Measurements from ENCODE around the gene EFCAB8.
"Not testable (repeated sequence)": the region's sequence is repeated elsewhere in the genome, so short reads cannot be mapped to it uniquely, and the experiment has no call there.

EFCAB8 gene

GRCh38 chr20:32943490-32944052 is 84.8 kb downstream of the EFCAB8 start:
- WGBS, 2 experiments, result 88 to 95% methylated on average over 6 to 7 of the region's 7 CpGs
- Histone ChIP-seq H3K27ac (ENCODE audit: insufficient read depth, low read depth, low read length, poor library complexity, severe bottlenecking) (no peak overlapping the region), H3K36me3 (ENCODE audit: control insufficient read depth, insufficient read depth, low read length) (no peaks in the 10 kb centered on the region), H3K9me3 (ENCODE audit: control insufficient read depth, low read length) (no peaks in the 10 kb centered on the region), H3K4me3 (ENCODE audit: insufficient read depth, low read depth, low read length) (no peak overlapping the region), H3K27me3 (ENCODE audit: control insufficient read depth, insufficient read depth, low read length, poor library complexity, severe bottlenecking) (peaks cover 5% of the 10 kb centered on the region), H3K4me1 (ENCODE audit: control insufficient read depth, insufficient read depth, low read length) (no peaks in the 10 kb centered on the region)

- Histone ChIP-seq H3K4me3 (ENCODE audit: insufficient read depth, low read depth, low read length) (no peak overlapping the region), H3K4me1 (ENCODE audit: control insufficient read depth, insufficient read depth, low read length) (peaks cover 2% of the 10 kb centered on the region), H3K36me3 (ENCODE audit: control insufficient read depth, insufficient read depth, low read length) (no peaks in the 10 kb centered on the region), H3K9me3 (ENCODE audit: control insufficient read depth, low read length) (no peaks in the 10 kb centered on the region), H3K27me3 (ENCODE audit: control insufficient read depth, insufficient read depth, low read length, poor library complexity, severe bottlenecking) (peaks cover 20% of the 10 kb centered on the region), H3K27ac (ENCODE audit: insufficient read depth, low read depth, low read length, poor library complexity, severe bottlenecking) (no peak overlapping the region)
- 49 to 50% methylated on average over 4 of the region's 4 CpGs for WGBS, 2 experiments
Observed at GRCh38 chr20:32945710-32946221, 87.0 kb downstream of the EFCAB8 start.

- peaks cover 29% of the 10 kb centered on the region for H3K27me3 ChIP-seq (ENCODE audit: control insufficient read depth, insufficient read depth, low read length, poor library complexity, severe bottlenecking)
- no peaks in the 10 kb centered on the region for H3K36me3 ChIP-seq (ENCODE audit: control insufficient read depth, insufficient read depth, low read length)
- no peaks in the 10 kb centered on the region for H3K9me3 ChIP-seq (ENCODE audit: control insufficient read depth, low read length)
- H3K4me1 ChIP-seq (ENCODE audit: control insufficient read depth, insufficient read depth, low read length), result peaks cover 6% of the 10 kb centered on the region
- H3K27ac ChIP-seq (ENCODE audit: insufficient read depth, low read depth, low read length, poor library complexity, severe bottlenecking), result no peak overlapping the region
- 100% methylated on average over 1 of the region's 1 CpG; no CpG with 5 or more reads in 1 of the 2 experiments for WGBS, 2 experiments
- no peak overlapping the region for H3K4me3 ChIP-seq (ENCODE audit: insufficient read depth, low read depth, low read length)
Observed at GRCh38 chr20:32946629-32947028, 87.9 kb downstream of the EFCAB8 start.

GRCh38 chr20:32950539-32950938 is 91.8 kb downstream of the EFCAB8 start:
- not testable (repeated sequence) for H3K4me1 ChIP-seq (ENCODE audit: control insufficient read depth, insufficient read depth, low read length); H3K9me3 ChIP-seq (ENCODE audit: control insufficient read depth, low read length); H3K4me3 ChIP-seq (ENCODE audit: insufficient read depth, low read depth, low read length); H3K27ac ChIP-seq (ENCODE audit: insufficient read depth, low read depth, low read length, poor library complexity, severe bottlenecking); H3K36me3 ChIP-seq (ENCODE audit: control insufficient read depth, insufficient read depth, low read length)
- 2 to 5% methylated on average over 4 of the region's 4 CpGs for whole genome bisulfite sequencing, 2 experiments
- H3K27me3 ChIP-seq (ENCODE audit: control insufficient read depth, insufficient read depth, low read length, poor library complexity, severe bottlenecking), result peaks cover 48% of the 10 kb centered on the region

- Histone ChIP-seq H3K27ac (ENCODE audit: insufficient read depth, low read depth, low read length, poor library complexity, severe bottlenecking) (no peak overlapping the region), H3K27me3 (ENCODE audit: control insufficient read depth, insufficient read depth, low read length, poor library complexity, severe bottlenecking) (peaks cover 11% of the 10 kb centered on the region), H3K4me3 (ENCODE audit: insufficient read depth, low read depth, low read length) (no peak overlapping the region), H3K9me3 (ENCODE audit: control insufficient read depth, low read length) (peaks cover 2% of the 10 kb centered on the region), H3K4me1 (ENCODE audit: control insufficient read depth, insufficient read depth, low read length) (no peaks in the 10 kb centered on the region), H3K36me3 (ENCODE audit: control insufficient read depth, insufficient read depth, low read length) (no peaks in the 10 kb centered on the region)
- whole genome bisulfite sequencing, 2 experiments, result 90% methylated on average over 5 of the region's 5 CpGs
Observed at GRCh38 chr20:32957459-32957858, 98.7 kb downstream of the EFCAB8 start.

GRCh38 chr20:32958574-32958973 is 99.9 kb downstream of the EFCAB8 start:
- no peaks in the 10 kb centered on the region for H3K36me3 ChIP-seq (ENCODE audit: control insufficient read depth, insufficient read depth, low read length)
- no peak overlapping the region for H3K4me3 ChIP-seq (ENCODE audit: insufficient read depth, low read depth, low read length)
- H3K27me3 ChIP-seq (ENCODE audit: control insufficient read depth, insufficient read depth, low read length, poor library complexity, severe bottlenecking), result no peaks in the 10 kb centered on the region
- H3K9me3 ChIP-seq (ENCODE audit: control insufficient read depth, low read length), result peaks cover 2% of the 10 kb centered on the region
- no peak overlapping the region for H3K27ac ChIP-seq (ENCODE audit: insufficient read depth, low read depth, low read length, poor library complexity, severe bottlenecking)
- no peaks in the 10 kb centered on the region for H3K4me1 ChIP-seq (ENCODE audit: control insufficient read depth, insufficient read depth, low read length)

GRCh38 chr20:32959351-32960221 is 100.9 kb downstream of the EFCAB8 start:
- no peaks in the 10 kb centered on the region for H3K4me1 ChIP-seq (ENCODE audit: control insufficient read depth, insufficient read depth, low read length)
- H3K27ac ChIP-seq (ENCODE audit: insufficient read depth, low read depth, low read length, poor library complexity, severe bottlenecking), result no peak overlapping the region
- peaks cover 2% of the 10 kb centered on the region for H3K9me3 ChIP-seq (ENCODE audit: control insufficient read depth, low read length)
- no peaks in the 10 kb centered on the region for H3K36me3 ChIP-seq (ENCODE audit: control insufficient read depth, insufficient read depth, low read length)
- H3K4me3 ChIP-seq (ENCODE audit: insufficient read depth, low read depth, low read length), result no peak overlapping the region
- H3K27me3 ChIP-seq (ENCODE audit: control insufficient read depth, insufficient read depth, low read length, poor library complexity, severe bottlenecking), result no peaks in the 10 kb centered on the region
- 88 to 92% methylated on average over 14 of the region's 14 CpGs for WGBS, 2 experiments

GRCh38 chr20:32960222-32960518 is 101.4 kb downstream of the EFCAB8 start:
- Histone ChIP-seq H3K27ac (ENCODE audit: insufficient read depth, low read depth, low read length, poor library complexity, severe bottlenecking) (no peak overlapping the region), H3K36me3 (ENCODE audit: control insufficient read depth, insufficient read depth, low read length) (no peaks in the 10 kb centered on the region), H3K4me1 (ENCODE audit: control insufficient read depth, insufficient read depth, low read length) (no peaks in the 10 kb centered on the region), H3K9me3 (ENCODE audit: control insufficient read depth, low read length) (peaks cover 2% of the 10 kb centered on the region), H3K27me3 (ENCODE audit: control insufficient read depth, insufficient read depth, low read length, poor library complexity, severe bottlenecking) (no peaks in the 10 kb centered on the region), H3K4me3 (ENCODE audit: insufficient read depth, low read depth, low read length) (no peak overlapping the region)

GRCh38 chr20:32960849-32961731 is 102.4 kb downstream of the EFCAB8 start:
- no peaks in the 10 kb centered on the region for H3K9me3 ChIP-seq (ENCODE audit: control insufficient read depth, low read length)
- no peaks in the 10 kb centered on the region for H3K27me3 ChIP-seq (ENCODE audit: control insufficient read depth, insufficient read depth, low read length, poor library complexity, severe bottlenecking)
- no peak overlapping the region for H3K4me3 ChIP-seq (ENCODE audit: insufficient read depth, low read depth, low read length)
- no peaks in the 10 kb centered on the region for H3K36me3 ChIP-seq (ENCODE audit: control insufficient read depth, insufficient read depth, low read length)
- 92 to 94% methylated on average over 28 of the region's 28 CpGs for WGBS, 2 experiments
- H3K4me1 ChIP-seq (ENCODE audit: control insufficient read depth, insufficient read depth, low read length), result no peaks in the 10 kb centered on the region
- no peak overlapping the region for H3K27ac ChIP-seq (ENCODE audit: insufficient read depth, low read depth, low read length, poor library complexity, severe bottlenecking)

- Histone ChIP-seq H3K9me3 (ENCODE audit: control insufficient read depth, low read length) (no peaks in the 10 kb centered on the region), H3K36me3 (ENCODE audit: control insufficient read depth, insufficient read depth, low read length) (no peaks in the 10 kb centered on the region), H3K4me3 (ENCODE audit: insufficient read depth, low read depth, low read length) (no peak overlapping the region), H3K4me1 (ENCODE audit: control insufficient read depth, insufficient read depth, low read length) (no peaks in the 10 kb centered on the region), H3K27ac (ENCODE audit: insufficient read depth, low read depth, low read length, poor library complexity, severe bottlenecking) (no peak overlapping the region), H3K27me3 (ENCODE audit: control insufficient read depth, insufficient read depth, low read length, poor library complexity, severe bottlenecking) (no peaks in the 10 kb centered on the region)
- 93 to 97% methylated on average over 5 of the region's 5 CpGs for WGBS, 2 experiments
Observed at GRCh38 chr20:32962053-32962452, 103.3 kb downstream of the EFCAB8 start.

All from ectodermal cell (in vitro differentiated cells).